GM12878 (cell line): ENCODE results near the gene WARS2. TPM values are rescaled to one million over a fixed set of nuclear protein-coding genes. Genes with fewer than 3 reads are reported as not detected.
A peak's percentile ranks its signal among the peaks of the same experiment; 100 is the strongest.

ENCODE experiments used
- ATAC-seq: fragments of 200-7000 bp; cut with Tn5 transposase; 3 replicates; pipeline ENCODE4 v1.9.1; 2020; ENCODE audit warnings: mild to moderate bottlenecking, moderate library complexity
- BruUV-seq: library from RNA; stranded (reverse); fragments of 400-500 nt; replicated peaks from 2 replicates; lab custom pipeline; 2021; lab: Mats Ljungman, UMichigan
- CTCF ChIA-PET: fragments of 300-600 bp; sonication (Branson Sonifier 250); formaldehyde crosslinking; extraction: SDS; loops from one replicate; lab custom pipeline; 2021; ENCODE audit warnings: inconsistent platforms; lab: Yijun Ruan, JAX
- POLR2A ChIA-PET: fragments of 350-600 bp; formaldehyde crosslinking; extraction: SDS; loops from one replicate; lab custom pipeline; 2021; ENCODE audit warnings: inconsistent platforms; lab: Charles Lee
- RAD21 ChIA-PET: fragments of 300-600 bp; sonication (Branson Sonifier 250); formaldehyde crosslinking; loops from one replicate; lab custom pipeline; 2023; ENCODE audit warnings: antibody characterized with exemption; ENCODE audit not compliant: unreplicated experiment; lab: Charles Lee
- SMC1A ChIA-PET: fragments of 300-600 bp; sonication (Branson Sonifier 250); formaldehyde crosslinking; loops from one replicate; lab custom pipeline; 2023; ENCODE audit not compliant: unreplicated experiment, uncharacterized antibody; lab: Charles Lee
- DNase-seq: peaks from one replicate; pipeline ENCODE4 v3.0.0-alpha.2; 2011; ENCODE audit warnings: low read depth, low spot score
- FAIRE-seq: peaks from 3 replicates; lab custom pipeline; 2011; peaks lifted over from hg19 to GRCh38; lab: Jason Lieb, UNC
- H2AFZ ChIP-seq: 2 replicates; pipeline ENCODE4 v1.6.0; 2011; ENCODE audit warnings: low read depth, low read length, control low read depth; ENCODE audit not compliant: control insufficient read depth
- H3K27ac ChIP-seq: 2 replicates; pipeline ENCODE4 v1.5.1; 2011; ENCODE audit warnings: control low read depth; ENCODE audit not compliant: control insufficient read depth, insufficient read depth
- H3K27me3 ChIP-seq, 2 experiments: replicated peaks in 1 of 2; 2 replicates each; pipeline versions ENCODE4 v1.6.0 to v1.6.1; 2011; ENCODE audit warnings: low read length in 1 of 2; ENCODE audit not compliant: control insufficient read depth in 2 of 2, insufficient read depth in 2 of 2
- H3K36me3 ChIP-seq, 2 experiments: 2 replicates each; pipeline ENCODE4 v1.5.1; 2011; ENCODE audit warnings: low read length in 1 of 2; ENCODE audit not compliant: control insufficient read depth in 2 of 2, insufficient read depth in 2 of 2
- H3K4me1 ChIP-seq: 2 replicates; pipeline ENCODE4 v1.6.1; 2011; ENCODE audit warnings: mild to moderate bottlenecking, low read length, moderate library complexity, mixed read lengths; ENCODE audit not compliant: control insufficient read depth, insufficient read depth
- H3K4me2 ChIP-seq: 2 replicates; pipeline ENCODE4 v1.6.0; 2011; ENCODE audit warnings: control low read depth; ENCODE audit not compliant: control insufficient read depth, insufficient read depth
- H3K4me3 ChIP-seq: fragments of 200-600 bp; sonication (generic); 2 replicates; pipeline ENCODE4 v1.5.1; 2016
- H3K79me2 ChIP-seq: 2 replicates; pipeline ENCODE4 v1.6.0; 2011; ENCODE audit warnings: low read length; ENCODE audit not compliant: control insufficient read depth, insufficient read depth
- H3K9ac ChIP-seq: 2 replicates; pipeline ENCODE4 v1.8.0; 2011; ENCODE audit warnings: low read length, control low read depth, mixed read lengths; ENCODE audit not compliant: control insufficient read depth, insufficient read depth
- H3K9me3 ChIP-seq: replicated peaks from 3 replicates; pipeline ENCODE4 v1.5.1; 2011; ENCODE audit warnings: mild to moderate bottlenecking, low read length; ENCODE audit not compliant: control insufficient read depth, insufficient read depth
- H4K20me1 ChIP-seq: 2 replicates; pipeline ENCODE4 v1.6.0; 2011; ENCODE audit not compliant: control insufficient read depth, insufficient read depth
- ETV6 ChIP-seq, 2 experiments: fragments of 450-650 bp in 1 of 2; IDR thresholded peaks in 1 of 2; conservative IDR thresholded peaks in 1 of 2; 2 replicates each; pipeline ENCODE4 v1.6.1; 2014; ENCODE audit warnings: antibody characterized with exemption in 1 of 2, borderline replicate concordance in 1 of 2, low read depth in 1 of 2, mild to moderate bottlenecking in 1 of 2, moderate library complexity in 1 of 2
- IKZF1 ChIP-seq: fragments of 450-650 bp; conservative IDR thresholded peaks from 2 replicates; pipeline ENCODE4 v1.6.1; 2017; ENCODE audit warnings: antibody characterized with exemption, mild to moderate bottlenecking
- NRF1 ChIP-seq: conservative IDR thresholded peaks from 2 replicates; pipeline ENCODE4 v1.6.1; 2011; ENCODE audit warnings: mild to moderate bottlenecking, low read depth, low read length, improper control_type of control experiment
- RAD21 ChIP-seq: IDR thresholded peaks from 2 replicates; pipeline ENCODE4 v1.6.1; 2011; ENCODE audit warnings: mild to moderate bottlenecking, low read depth, low read length, moderate library complexity; ENCODE audit not compliant: insufficient read depth
- RBBP5 ChIP-seq: fragments of 200-600 bp; sonication (generic); conservative IDR thresholded peaks from 2 replicates; pipeline ENCODE4 v1.6.1; 2016
- SMC3 ChIP-seq: IDR thresholded peaks from 2 replicates; pipeline ENCODE4 v1.6.1; 2011; ENCODE audit warnings: low read length, improper control_type of control experiment, borderline replicate concordance
- ZNF384 ChIP-seq: IDR thresholded peaks from 2 replicates; pipeline ENCODE4 v1.6.1; 2012; ENCODE audit warnings: low read depth, mild to moderate bottlenecking, low read length, improper control_type of control experiment, borderline replicate concordance
- WGBS: methylation state at CpG from one replicate; pipeline ENCODE4 v1.1.6; 2016; ENCODE audit warnings: low lambda C conversion rate; ENCODE audit not compliant: insufficient replicate concordance, insufficient coverage; ENCODE audit errors: missing lambda C conversion rate; 5-methylcytosine and 5-hydroxymethylcytosine counted together
- in situ Hi-C: fragments of 300-500 bp; cut with MboI; formaldehyde crosslinking; loops from 9 replicates; pipeline ENCODE4 v1.14.3; 2018; ENCODE audit warnings: mixed read lengths
- intact Hi-C: fragments of 100-400 bp; cut with micrococcal nuclease; formaldehyde crosslinking; loops from one replicate; pipeline ENCODE4 v1.14.2; 2022; ENCODE audit not compliant: unreplicated experiment
- polyA plus RNA-seq, 11 experiments: library from polyadenylated mRNA; depleted of rRNA in 4 of 11; unstranded in 6 of 11; stranded (reverse) in 5 of 11; fragments of >200 nt; fragmentation: Nextera tagmentation in 4 of 11; fragmentation: Illumina TruSeq in 1 of 11; extraction: Ambion mirVana in 4 of 11; extraction: Trizol in 1 of 11; gene quantifications; 1 replicate in 1 of 11; 2 replicates in 10 of 11; pipeline versions ENCODE4 v1.2.1 to v1.2.3, GENCODE V29; 2011 to 2016; ENCODE audit warnings: inconsistent platforms in 2 of 11, missing spikeins in 2 of 11, low read depth in 1 of 11
- total RNA-seq, 4 experiments: library from RNA; depleted of rRNA in 3 of 4; stranded (reverse); fragments of >200 nt in 3 of 4; fragmentation: Illumina TruSeq in 1 of 4; extraction: Trizol in 1 of 4; gene quantifications; 2 replicates each; pipeline versions ENCODE4 v1.2.1 to v1.2.3, GENCODE V29; 2013 to 2021
- TF ChIP-seq, protein P1 (sequence below): fragments of 450-650 bp; IDR thresholded peaks from 2 replicates; pipeline ENCODE4 v1.6.1; 2017; ENCODE audit warnings: borderline replicate concordance
- TF ChIP-seq, protein P2 (sequence below): fragments of 450-650 bp; IDR thresholded peaks from 2 replicates; pipeline ENCODE4 v1.6.1; 2017; ENCODE audit warnings: antibody characterized with exemption, mild to moderate bottlenecking, moderate library complexity
- TF ChIP-seq, protein P3 (sequence below): IDR thresholded peaks from 2 replicates; pipeline ENCODE4 v1.6.1; 2012; ENCODE audit warnings: low read depth, low read length, improper control_type of control experiment
- TF ChIP-seq, protein P4 (sequence below), 3 experiments: IDR thresholded peaks in 2 of 3; conservative IDR thresholded peaks in 1 of 3; 2 replicates each; pipeline ENCODE4 v1.5.1; 2011; ENCODE audit warnings: low read depth in 3 of 3, low read length in 3 of 3, mild to moderate bottlenecking in 3 of 3, control low read depth in 2 of 3, moderate library complexity in 2 of 3, inconsistent platforms in 1 of 3, mixed read lengths in 1 of 3; ENCODE audit not compliant: control insufficient read depth in 2 of 3, insufficient read depth in 1 of 3; ENCODE audit errors: extremely low read depth in 1 of 3

Gene WARS2
- total and polyA plus RNA-seq, 10 of the 15 experiments (the other 5 are each of a cell fraction or from before 2014, with no cell fraction given) = 5.5 to 22.2 (median 14.4) TPM

DNA sequence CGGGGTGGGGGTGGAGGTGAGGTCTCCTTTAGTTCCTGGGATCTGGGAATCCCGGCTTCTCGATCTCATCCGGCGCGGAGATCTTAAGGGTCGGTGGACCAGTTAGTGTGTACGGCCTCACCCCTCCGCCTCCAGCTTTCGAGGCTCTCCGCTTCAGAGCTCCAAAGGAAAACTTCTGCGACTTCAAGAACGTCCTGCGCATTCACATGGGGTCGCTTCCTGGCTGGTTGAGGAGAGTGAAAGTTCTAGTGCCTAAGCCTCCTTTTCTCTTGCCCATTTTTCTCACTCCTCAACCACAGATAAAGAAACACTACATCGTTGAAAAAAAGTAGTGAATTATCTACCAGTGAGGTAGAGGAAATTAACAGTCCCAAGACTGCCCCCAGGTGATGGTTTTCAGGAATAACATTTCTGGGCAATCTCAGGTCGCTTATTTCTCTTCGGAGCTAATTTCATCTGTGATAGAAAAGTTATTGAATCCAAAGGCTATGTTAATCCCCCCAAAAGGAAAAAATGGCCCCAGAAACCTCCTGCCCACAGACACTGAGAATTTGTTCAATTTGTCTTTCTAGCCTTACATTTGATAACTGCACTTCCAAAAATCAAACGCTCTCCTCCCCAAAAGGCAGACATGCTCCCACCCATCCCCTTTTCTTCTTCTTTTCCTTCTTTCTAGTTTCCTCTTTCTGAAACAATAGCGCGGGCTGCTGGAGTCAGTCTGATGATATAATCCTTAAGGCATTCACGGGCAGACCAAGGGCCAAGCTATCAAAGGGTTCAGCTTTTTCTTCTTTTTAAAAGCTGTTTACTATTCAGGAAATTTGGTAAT, 131.8 kb downstream of the WARS2 start:
- CTCF ChIA-PET = interaction anchor here (0.6 to 5.4 kb wide), 36 partner anchors 8 to 932 kb away, joined by 3 to 28 read pairs (median 4); no protein-coding TSS in a partner anchor
- TF ChIP-seq SMC3 (peak; percentile 81), RBBP5 (no peak), NRF1 (no peak), ZNF384 (peak; percentile 16; the same call in 1 of the 2 replicates), IKZF1 (0 out of 2 replicates have a peak, but pooled peaks have one; percentile 24), ETV6 (conservative IDR thresholded peaks at IDR 0.05 in 1 of 2, IDR thresholded peaks at IDR 0.05 in 1 of 2; ENCODE audit: borderline replicate concordance in 1 of 2, low read depth in 1 of 2) (no peak), RAD21 (peak; percentile 77)
- TF ChIP-seq, protein P1, sequence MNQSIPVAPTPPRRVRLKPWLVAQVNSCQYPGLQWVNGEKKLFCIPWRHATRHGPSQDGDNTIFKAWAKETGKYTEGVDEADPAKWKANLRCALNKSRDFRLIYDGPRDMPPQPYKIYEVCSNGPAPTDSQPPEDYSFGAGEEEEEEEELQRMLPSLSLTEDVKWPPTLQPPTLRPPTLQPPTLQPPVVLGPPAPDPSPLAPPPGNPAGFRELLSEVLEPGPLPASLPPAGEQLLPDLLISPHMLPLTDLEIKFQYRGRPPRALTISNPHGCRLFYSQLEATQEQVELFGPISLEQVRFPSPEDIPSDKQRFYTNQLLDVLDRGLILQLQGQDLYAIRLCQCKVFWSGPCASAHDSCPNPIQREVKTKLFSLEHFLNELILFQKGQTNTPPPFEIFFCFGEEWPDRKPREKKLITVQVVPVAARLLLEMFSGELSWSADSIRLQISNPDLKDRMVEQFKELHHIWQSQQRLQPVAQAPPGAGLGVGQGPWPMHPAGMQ = no peak
- TF ChIP-seq, protein P2, sequence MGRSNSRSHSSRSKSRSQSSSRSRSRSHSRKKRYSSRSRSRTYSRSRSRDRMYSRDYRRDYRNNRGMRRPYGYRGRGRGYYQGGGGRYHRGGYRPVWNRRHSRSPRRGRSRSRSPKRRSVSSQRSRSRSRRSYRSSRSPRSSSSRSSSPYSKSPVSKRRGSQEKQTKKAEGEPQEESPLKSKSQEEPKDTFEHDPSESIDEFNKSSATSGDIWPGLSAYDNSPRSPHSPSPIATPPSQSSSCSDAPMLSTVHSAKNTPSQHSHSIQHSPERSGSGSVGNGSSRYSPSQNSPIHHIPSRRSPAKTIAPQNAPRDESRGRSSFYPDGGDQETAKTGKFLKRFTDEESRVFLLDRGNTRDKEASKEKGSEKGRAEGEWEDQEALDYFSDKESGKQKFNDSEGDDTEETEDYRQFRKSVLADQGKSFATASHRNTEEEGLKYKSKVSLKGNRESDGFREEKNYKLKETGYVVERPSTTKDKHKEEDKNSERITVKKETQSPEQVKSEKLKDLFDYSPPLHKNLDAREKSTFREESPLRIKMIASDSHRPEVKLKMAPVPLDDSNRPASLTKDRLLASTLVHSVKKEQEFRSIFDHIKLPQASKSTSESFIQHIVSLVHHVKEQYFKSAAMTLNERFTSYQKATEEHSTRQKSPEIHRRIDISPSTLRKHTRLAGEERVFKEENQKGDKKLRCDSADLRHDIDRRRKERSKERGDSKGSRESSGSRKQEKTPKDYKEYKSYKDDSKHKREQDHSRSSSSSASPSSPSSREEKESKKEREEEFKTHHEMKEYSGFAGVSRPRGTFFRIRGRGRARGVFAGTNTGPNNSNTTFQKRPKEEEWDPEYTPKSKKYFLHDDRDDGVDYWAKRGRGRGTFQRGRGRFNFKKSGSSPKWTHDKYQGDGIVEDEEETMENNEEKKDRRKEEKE = no peak
- TF ChIP-seq, protein P3, sequence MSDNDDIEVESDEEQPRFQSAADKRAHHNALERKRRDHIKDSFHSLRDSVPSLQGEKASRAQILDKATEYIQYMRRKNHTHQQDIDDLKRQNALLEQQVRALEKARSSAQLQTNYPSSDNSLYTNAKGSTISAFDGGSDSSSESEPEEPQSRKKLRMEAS = no peak
- TF ChIP-seq, protein P4, sequence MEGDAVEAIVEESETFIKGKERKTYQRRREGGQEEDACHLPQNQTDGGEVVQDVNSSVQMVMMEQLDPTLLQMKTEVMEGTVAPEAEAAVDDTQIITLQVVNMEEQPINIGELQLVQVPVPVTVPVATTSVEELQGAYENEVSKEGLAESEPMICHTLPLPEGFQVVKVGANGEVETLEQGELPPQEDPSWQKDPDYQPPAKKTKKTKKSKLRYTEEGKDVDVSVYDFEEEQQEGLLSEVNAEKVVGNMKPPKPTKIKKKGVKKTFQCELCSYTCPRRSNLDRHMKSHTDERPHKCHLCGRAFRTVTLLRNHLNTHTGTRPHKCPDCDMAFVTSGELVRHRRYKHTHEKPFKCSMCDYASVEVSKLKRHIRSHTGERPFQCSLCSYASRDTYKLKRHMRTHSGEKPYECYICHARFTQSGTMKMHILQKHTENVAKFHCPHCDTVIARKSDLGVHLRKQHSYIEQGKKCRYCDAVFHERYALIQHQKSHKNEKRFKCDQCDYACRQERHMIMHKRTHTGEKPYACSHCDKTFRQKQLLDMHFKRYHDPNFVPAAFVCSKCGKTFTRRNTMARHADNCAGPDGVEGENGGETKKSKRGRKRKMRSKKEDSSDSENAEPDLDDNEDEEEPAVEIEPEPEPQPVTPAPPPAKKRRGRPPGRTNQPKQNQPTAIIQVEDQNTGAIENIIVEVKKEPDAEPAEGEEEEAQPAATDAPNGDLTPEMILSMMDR (IDR thresholded peaks at IDR 0.05 in 2 of 3, conservative IDR thresholded peaks at IDR 0.05 in 1 of 3; ENCODE audit: control insufficient read depth in 2 of 3, extremely low read depth in 1 of 3, insufficient read depth in 1 of 3, low read depth in 3 of 3, low read length in 3 of 3) = peak; percentile 43 to 65 (median 53); a peak in 5 of 6 replicates
- TF ChIP-seq, all 136 proteins: peak for 5
- FAIRE-seq (peak; percentile 66), ATAC-seq (peak; percentile 77), DNase-seq (peak; percentile 31)
- ChIA-PET RAD21 (interaction anchor here (0.6 to 2.1 kb wide), 14 partner anchors 14 to 857 kb away, joined by 3 to 12 read pairs (median 4); no protein-coding TSS in a partner anchor), SMC1A (interaction anchor here (0.6 to 1.9 kb wide), 24 partner anchors 13 to 857 kb away, joined by 3 to 9 read pairs (median 4); no protein-coding TSS in a partner anchor), POLR2A (no interaction called here)
- Histone ChIP-seq H2AFZ (no peak overlapping the region), H3K4me3 (no peak overlapping the region), H4K20me1 (no peaks in the 10 kb centered on the region), H3K9me3 (peaks cover 4% of the 10 kb centered on the region; the same call in 1 of the 3 replicates), H3K4me1 (no peaks in the 10 kb centered on the region), H3K4me2 (no peak overlapping the region), H3K27ac (no peak overlapping the region), H3K9ac (no peak overlapping the region), H3K36me3 (no peaks in the 10 kb centered on the region), H3K27me3 (peaks cover 6 to 10% of the 10 kb centered on the region in 2 experiments), H3K79me2 (no peaks in the 10 kb centered on the region)
- BruUV-seq = no TSS peak
- intact Hi-C loops = loop anchor here (2.0 to 10.0 kb wide), 3 partner anchors 96 to 858 kb away; no protein-coding TSS in a partner anchor
- in situ Hi-C loops = no loop called here
- WGBS = 31% methylated on average over 22 of the region's 22 CpGs
